Mesendoderm (in vitro differentiated cells): ENCODE data around the gene C15orf61.

Experiments used
- DNase-seq: peaks from one replicate; pipeline ENCODE4 v3.0.0; 2013
- H2AK5ac ChIP-seq: 2 replicates; pipeline ENCODE4 v1.6.1; 2013; ENCODE audit warnings: low read length, inconsistent platforms
- H2BK120ac ChIP-seq: 2 replicates; pipeline ENCODE4 v1.6.1; 2013; ENCODE audit warnings: low read depth, mild to moderate bottlenecking, low read length, moderate library complexity, mixed read lengths
- H2BK15ac ChIP-seq: replicated peaks from 2 replicates; pipeline ENCODE4 v1.6.1; 2013; ENCODE audit warnings: low read depth, mild to moderate bottlenecking, moderate library complexity
- H2BK5ac ChIP-seq: 2 replicates; pipeline ENCODE4 v1.6.1; 2013; ENCODE audit warnings: low read length, inconsistent platforms
- H3K18ac ChIP-seq: 2 replicates; pipeline ENCODE4 v1.6.1; 2013; ENCODE audit warnings: mild to moderate bottlenecking, low read length, mixed read lengths
- H3K23ac ChIP-seq: one replicate; pipeline ENCODE4 v1.6.1; 2013; ENCODE audit warnings: low read length
- H3K27ac ChIP-seq: 2 replicates; pipeline ENCODE4 v1.5.1; 2013; ENCODE audit warnings: low read depth, mild to moderate bottlenecking, inconsistent platforms, low read length, moderate library complexity
- H3K27me3 ChIP-seq: 2 replicates; pipeline ENCODE4 v1.6.1; 2013; ENCODE audit warnings: low read length, control low read depth, mild to moderate bottlenecking, inconsistent platforms; ENCODE audit not compliant: insufficient read depth, poor library complexity
- H3K36me3 ChIP-seq: 2 replicates; pipeline ENCODE4 v1.6.1; 2013; ENCODE audit warnings: low read length, inconsistent platforms; ENCODE audit not compliant: control insufficient read depth, insufficient read depth
- H3K4ac ChIP-seq: one replicate; pipeline ENCODE4 v1.6.1; 2013; ENCODE audit warnings: low read depth, mild to moderate bottlenecking, low read length, moderate library complexity
- H3K4me1 ChIP-seq: 2 replicates; pipeline ENCODE4 v1.6.1; 2013; ENCODE audit warnings: low read depth, low read length, inconsistent platforms; ENCODE audit not compliant: control insufficient read depth
- H3K4me2 ChIP-seq: 2 replicates; pipeline ENCODE4 v1.6.1; 2013; ENCODE audit warnings: low read length
- H3K4me3 ChIP-seq: 2 replicates; pipeline ENCODE4 v1.5.1; 2013; ENCODE audit warnings: mild to moderate bottlenecking, low read length
- H3K56ac ChIP-seq: one replicate; pipeline ENCODE4 v1.6.1; 2013; ENCODE audit warnings: low read length
- H3K79me1 ChIP-seq: 2 replicates; pipeline ENCODE4 v1.6.1; 2013; ENCODE audit warnings: low read length, inconsistent platforms
- H3K79me2 ChIP-seq: 2 replicates; pipeline ENCODE4 v1.6.1; 2013; ENCODE audit warnings: mild to moderate bottlenecking, low read length; ENCODE audit not compliant: control insufficient read depth, insufficient read depth
- H3K9ac ChIP-seq: 2 replicates; pipeline ENCODE4 v1.6.1; 2013; ENCODE audit warnings: low read length, inconsistent platforms
- H4K5ac ChIP-seq: one replicate; pipeline ENCODE4 v1.6.1; 2013; ENCODE audit warnings: low read length
- H4K8ac ChIP-seq: one replicate; pipeline ENCODE4 v1.6.1; 2013; ENCODE audit warnings: low read depth, mild to moderate bottlenecking, control low read depth, low read length, moderate library complexity
- WGBS: extraction: QIAGEN DNeasy Blood & Tissue Kit; methylation state at CpG from one replicate; pipeline ENCODE4 v1.1.7; 2013; ENCODE audit warnings: low lambda C conversion rate, missing lambda C conversion rate; ENCODE audit not compliant: insufficient coverage; ENCODE audit errors: extremely low coverage; 5-methylcytosine and 5-hydroxymethylcytosine counted together

C15orf61 gene

DNA sequence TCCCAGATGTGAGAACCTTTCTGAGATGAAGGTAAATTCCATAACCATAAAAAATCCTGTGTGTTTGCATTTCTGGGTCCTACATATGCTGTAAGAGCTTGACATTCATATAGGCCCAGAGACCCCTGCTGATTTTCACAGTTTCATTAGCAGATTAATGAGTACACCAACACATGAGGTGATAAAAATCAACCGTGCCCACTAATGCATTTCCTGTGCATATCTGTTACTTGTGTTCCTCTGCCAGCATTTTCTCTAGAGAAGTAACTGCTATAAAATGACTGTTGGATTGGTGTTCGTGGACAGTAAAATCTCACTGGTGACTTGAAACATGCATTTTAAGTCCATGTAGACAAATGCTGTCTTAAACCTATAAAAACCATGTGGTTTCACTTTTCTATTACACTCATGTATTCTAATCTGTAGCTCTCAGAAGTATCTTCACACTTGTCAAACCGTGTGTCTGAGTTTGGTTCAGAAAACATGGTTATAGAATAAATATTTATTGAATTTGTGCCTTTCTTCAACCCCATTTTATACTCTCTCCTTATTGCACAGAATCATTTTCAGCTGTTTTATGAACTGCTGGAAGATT, 36.1 kb downstream of the C15orf61 start:
- no peak overlapping the region for H2BK120ac ChIP-seq
- H2BK5ac ChIP-seq: no peak overlapping the region
- H3K4ac ChIP-seq: no peak overlapping the region
- no peaks in the 10 kb centered on the region for H3K79me2 ChIP-seq
- no peak overlapping the region for H3K9ac ChIP-seq
- no peak overlapping the region for H3K4me2 ChIP-seq
- H3K56ac ChIP-seq: no peak overlapping the region
- H3K27ac ChIP-seq: no peak overlapping the region
- H2BK15ac ChIP-seq: no peak overlapping the region
- H4K8ac ChIP-seq: no peak overlapping the region
- DNase-seq: no peak
- H3K18ac ChIP-seq: no peak overlapping the region
- no peak overlapping the region for H3K4me3 ChIP-seq
- H3K4me1 ChIP-seq: no peaks in the 10 kb centered on the region
- H4K5ac ChIP-seq: no peak overlapping the region
- H3K27me3 ChIP-seq: no peaks in the 10 kb centered on the region
- no peaks in the 10 kb centered on the region for H3K36me3 ChIP-seq
- H2AK5ac ChIP-seq: no peak overlapping the region
- H3K23ac ChIP-seq: no peak overlapping the region
- no CpG with 5 or more reads among the region's 3 CpGs for WGBS
- no peaks in the 10 kb centered on the region for H3K79me1 ChIP-seq

DNA sequence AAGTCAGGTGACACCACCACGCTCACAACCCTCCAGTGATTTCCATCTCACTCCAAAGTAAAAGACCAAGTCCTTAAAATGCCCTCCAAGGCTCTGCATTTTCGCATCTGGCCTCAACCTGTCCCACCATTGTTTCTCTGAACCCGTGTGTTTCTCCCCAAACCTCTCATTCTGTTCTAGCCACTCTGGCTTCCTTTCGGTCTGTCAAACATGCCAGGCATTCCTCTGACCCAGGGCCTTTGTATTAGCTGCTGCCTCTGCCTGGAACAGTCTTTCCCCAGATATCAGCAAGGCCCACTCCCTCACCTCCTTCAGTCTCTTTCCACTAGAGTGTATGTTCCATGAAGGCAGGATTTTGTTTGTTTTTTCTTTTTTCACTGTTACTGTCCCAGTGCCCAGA, 37.6 kb downstream of the C15orf61 start:
- Histone ChIP-seq H3K27me3 (no peaks in the 10 kb centered on the region), H4K5ac (no peak overlapping the region), H3K4ac (no peak overlapping the region), H3K79me2 (no peaks in the 10 kb centered on the region), H3K9ac (no peak overlapping the region), H3K23ac (no peak overlapping the region), H2BK120ac (no peak overlapping the region), H3K4me3 (no peak overlapping the region), H3K4me1 (no peaks in the 10 kb centered on the region), H3K36me3 (no peaks in the 10 kb centered on the region), H3K27ac (no peak overlapping the region), H2AK5ac (no peak overlapping the region), H2BK15ac (no peak overlapping the region), H4K8ac (no peak overlapping the region), H3K18ac (no peak overlapping the region), H3K79me1 (no peaks in the 10 kb centered on the region), H3K4me2 (no peak overlapping the region), H2BK5ac (no peak overlapping the region), H3K56ac (no peak overlapping the region)
- DNase-seq: peak; percentile 76
- WGBS: no CpG with 5 or more reads among the region's 4 CpGs

DNA sequence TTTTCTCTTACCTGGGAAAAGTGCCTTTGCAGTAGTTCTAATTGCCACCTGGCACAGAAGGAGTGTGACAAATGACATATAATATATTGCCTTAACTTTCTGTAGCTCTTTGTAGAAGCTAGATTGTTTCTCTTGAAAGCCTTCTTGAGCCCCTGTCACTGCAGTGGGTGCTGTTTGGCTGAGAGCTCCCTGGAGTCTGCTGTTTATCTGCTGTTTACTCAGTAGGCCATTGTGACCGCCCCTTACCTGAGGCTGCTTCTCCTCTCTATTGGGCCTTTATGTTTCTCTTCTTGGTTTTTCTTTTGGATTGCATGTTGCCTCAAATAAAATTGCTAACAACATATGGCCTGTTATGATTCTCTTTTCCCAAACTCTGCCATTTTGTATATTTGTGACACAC, 38.2 kb downstream of the C15orf61 start:
- no peak overlapping the region for H3K4me3 ChIP-seq
- H3K4ac ChIP-seq: no peak overlapping the region
- no peaks in the 10 kb centered on the region for H3K27me3 ChIP-seq
- H3K9ac ChIP-seq: no peak overlapping the region
- H3K18ac ChIP-seq: no peak overlapping the region
- H3K56ac ChIP-seq: no peak overlapping the region
- H2BK120ac ChIP-seq: no peak overlapping the region
- no peak for DNase-seq
- no peak overlapping the region for H2BK15ac ChIP-seq
- H2AK5ac ChIP-seq: no peak overlapping the region
- H3K79me2 ChIP-seq: no peaks in the 10 kb centered on the region
- WGBS: no CpG with 5 or more reads among the region's 1 CpG
- H3K36me3 ChIP-seq: no peaks in the 10 kb centered on the region
- no peak overlapping the region for H2BK5ac ChIP-seq
- H3K4me1 ChIP-seq: no peaks in the 10 kb centered on the region
- no peak overlapping the region for H3K4me2 ChIP-seq
- H3K27ac ChIP-seq: no peak overlapping the region
- no peaks in the 10 kb centered on the region for H3K79me1 ChIP-seq
- no peak overlapping the region for H4K5ac ChIP-seq
- H4K8ac ChIP-seq: no peak overlapping the region
- H3K23ac ChIP-seq: no peak overlapping the region

DNA sequence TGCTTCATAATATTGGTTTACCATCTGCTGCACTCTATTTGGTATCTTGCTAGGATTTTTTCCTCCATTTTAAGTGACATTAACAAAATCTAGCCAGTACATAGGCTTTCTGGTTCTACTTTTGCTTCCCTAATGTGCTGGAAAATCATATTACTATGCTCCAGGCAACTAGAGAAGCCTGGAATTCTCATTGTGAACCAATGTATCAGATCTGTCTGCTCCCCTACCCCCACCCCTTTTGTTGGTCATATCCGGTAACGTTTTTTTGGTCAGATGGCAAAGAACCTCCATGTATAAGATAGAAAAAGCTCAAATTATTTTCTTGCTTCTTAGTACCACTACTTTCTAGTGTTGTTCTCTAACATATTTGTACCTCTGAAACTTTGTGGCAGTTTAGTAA, 38.6 kb downstream of the C15orf61 start:
- no CpG with 5 or more reads among the region's 2 CpGs for WGBS
- Histone ChIP-seq H3K23ac (no peak overlapping the region), H2BK120ac (no peak overlapping the region), H3K79me1 (no peaks in the 10 kb centered on the region), H3K56ac (no peak overlapping the region), H2BK15ac (no peak overlapping the region), H3K4me3 (no peak overlapping the region), H3K4ac (no peak overlapping the region), H3K9ac (no peak overlapping the region), H3K4me1 (no peaks in the 10 kb centered on the region), H3K27me3 (no peaks in the 10 kb centered on the region), H3K79me2 (no peaks in the 10 kb centered on the region), H4K8ac (no peak overlapping the region), H2AK5ac (no peak overlapping the region), H3K36me3 (no peaks in the 10 kb centered on the region), H3K4me2 (no peak overlapping the region), H2BK5ac (no peak overlapping the region), H4K5ac (no peak overlapping the region), H3K18ac (no peak overlapping the region), H3K27ac (no peak overlapping the region)
- no peak for DNase-seq

DNA sequence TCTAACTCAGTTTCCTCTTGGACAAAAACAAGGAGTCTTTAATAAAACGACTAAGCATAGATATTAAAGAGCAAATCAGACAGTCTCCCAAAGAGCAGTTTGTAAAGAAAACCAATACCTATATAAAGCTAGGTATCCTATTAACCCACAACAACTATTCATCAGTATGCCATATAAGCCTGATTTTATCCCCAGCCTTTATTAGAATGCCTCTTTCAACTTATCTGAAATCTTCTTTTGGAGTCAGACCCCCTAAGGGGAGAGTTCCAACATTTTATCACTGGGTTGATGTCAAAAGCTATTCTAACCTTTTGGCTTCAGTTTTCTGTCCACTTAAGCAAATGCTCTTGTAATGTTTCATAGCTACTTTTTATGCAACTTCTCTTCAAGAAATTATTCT, 39.4 kb downstream of the C15orf61 start:
- Histone ChIP-seq H3K4me2 (no peak overlapping the region), H3K4me3 (no peak overlapping the region), H3K79me1 (no peaks in the 10 kb centered on the region), H3K18ac (no peak overlapping the region), H3K23ac (no peak overlapping the region), H2BK5ac (no peak overlapping the region), H3K27me3 (no peaks in the 10 kb centered on the region), H3K9ac (no peak overlapping the region), H4K5ac (no peak overlapping the region), H4K8ac (no peak overlapping the region), H3K79me2 (no peaks in the 10 kb centered on the region), H3K36me3 (no peaks in the 10 kb centered on the region), H3K56ac (no peak overlapping the region), H2BK15ac (no peak overlapping the region), H3K27ac (no peak overlapping the region), H3K4me1 (no peaks in the 10 kb centered on the region), H2BK120ac (no peak overlapping the region), H2AK5ac (no peak overlapping the region), H3K4ac (no peak overlapping the region)
- DNase-seq: no peak
- no CpG with 5 or more reads among the region's 1 CpG for WGBS

DNA sequence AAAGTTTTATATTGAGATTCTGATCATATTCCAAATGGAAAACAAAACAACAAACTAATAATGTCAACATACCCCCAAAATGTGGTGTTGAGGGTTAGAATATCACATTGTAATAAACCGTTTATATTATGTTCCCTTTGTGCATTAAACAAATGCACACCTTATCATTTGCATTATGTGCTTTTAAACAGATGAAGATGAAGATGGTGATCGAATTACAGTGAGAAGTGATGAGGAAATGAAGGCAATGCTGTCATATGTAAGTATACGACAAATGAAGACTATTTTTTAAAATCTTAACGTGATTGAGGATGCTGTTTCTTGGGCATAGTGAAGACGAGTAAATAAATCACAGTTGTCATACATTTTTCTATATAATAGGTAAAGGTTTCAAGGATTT, 42.2 kb downstream of the C15orf61 start:
- Histone ChIP-seq H3K4me3 (no peak overlapping the region), H3K18ac (no peak overlapping the region), H4K5ac (no peak overlapping the region), H3K56ac (no peak overlapping the region), H2AK5ac (no peak overlapping the region), H3K9ac (no peak overlapping the region), H3K4me1 (no peaks in the 10 kb centered on the region), H3K23ac (no peak overlapping the region), H4K8ac (no peak overlapping the region), H2BK120ac (no peak overlapping the region), H3K36me3 (no peaks in the 10 kb centered on the region), H2BK15ac (no peak overlapping the region), H3K4me2 (no peak overlapping the region), H3K79me1 (no peaks in the 10 kb centered on the region), H3K79me2 (no peaks in the 10 kb centered on the region), H3K27ac (no peak overlapping the region), H3K27me3 (no peaks in the 10 kb centered on the region), H3K4ac (no peak overlapping the region), H2BK5ac (no peak overlapping the region)
- no CpG with 5 or more reads among the region's 5 CpGs for WGBS
- no peak for DNase-seq
